GM10847 (cell line): Measurements from ENCODE around the gene AJUBA.

Experiments used
- POLR2A ChIP-seq: IDR thresholded peaks from 2 replicates; pipeline ENCODE4 v1.6.1; 2011; ENCODE audit not compliant: insufficient read length; ENCODE audit errors: extremely low read depth

Gene AJUBA

GRCh38 chr14:22991852-22992251 is 9.5 kb upstream of the AJUBA start:
- no peak for TF ChIP-seq POLR2A

GRCh38 chr14:22987291-22987690 is 4.9 kb upstream of the AJUBA start:
- no peak for TF ChIP-seq POLR2A

GRCh38 chr14:22986508-22987054 is 4.2 kb upstream of the AJUBA start:
- TF ChIP-seq POLR2A = no peak

- TF ChIP-seq POLR2A = no peak
These were observed 3.6 kb upstream of the AJUBA start for GRCh38 chr14:22985894-22986507.

- no peak for TF ChIP-seq POLR2A
These were observed 2.8 kb upstream of the AJUBA start for GRCh38 chr14:22984959-22985658.

- no peak for TF ChIP-seq POLR2A
These were observed 375 bp downstream of the AJUBA start for GRCh38 chr14:22981876-22982476.

- no peak for TF ChIP-seq POLR2A
These were observed 1.1 kb downstream of the AJUBA start for GRCh38 chr14:22981090-22981875.

GRCh38 chr14:22980672-22981089 is 1.7 kb downstream of the AJUBA start:
- no peak for TF ChIP-seq POLR2A

- no peak for TF ChIP-seq POLR2A
These were observed 2.5 kb downstream of the AJUBA start for GRCh38 chr14:22979748-22980392.

- TF ChIP-seq POLR2A = no peak
These were observed 3.2 kb downstream of the AJUBA start for GRCh38 chr14:22978981-22979671.

GRCh38 chr14:22978487-22978837 is 3.9 kb downstream of the AJUBA start:
- TF ChIP-seq POLR2A = no peak

GRCh38 chr14:22977684-22978486 is 4.5 kb downstream of the AJUBA start:
- no peak for TF ChIP-seq POLR2A

- TF ChIP-seq POLR2A = no peak
These were observed 5.0 kb downstream of the AJUBA start for GRCh38 chr14:22977434-22977683.
